NCI-H526 treated with DMSO at 0.1 percent for 48 hours (cell line): ENCODE measurements around the gene PFN4.
"Not testable (repeated sequence)": the region's sequence is repeated elsewhere in the genome, so short reads cannot be mapped to it uniquely, and the experiment has no call there.

Experiments used
- DNase-seq: peaks from one replicate; lab custom pipeline; 2025; lab: John Stamatoyannopoulos, UW

PFN4 gene

GRCh38 chr2:24123195-24123921 lies at the start of gene PFN4, which contains the start of gene FAM228B:
TSS of gene PFN4 (minus strand) at chr2:24123334. CDS start at chr2:24122535, 799 bp downstream.
TSS of gene FAM228B (plus strand) at chr2:24123469. CDS start at chr2:24124362, 893 bp downstream.
- peak; percentile 81 for DNase-seq

- no peak for DNase-seq
Measured at GRCh38 chr2:24169023-24169422, 45.9 kb upstream of the PFN4 start.

GRCh38 chr2:24164416-24164973 lies 41.4 kb upstream of the PFN4 start:
- no peak for DNase-seq

DNA sequence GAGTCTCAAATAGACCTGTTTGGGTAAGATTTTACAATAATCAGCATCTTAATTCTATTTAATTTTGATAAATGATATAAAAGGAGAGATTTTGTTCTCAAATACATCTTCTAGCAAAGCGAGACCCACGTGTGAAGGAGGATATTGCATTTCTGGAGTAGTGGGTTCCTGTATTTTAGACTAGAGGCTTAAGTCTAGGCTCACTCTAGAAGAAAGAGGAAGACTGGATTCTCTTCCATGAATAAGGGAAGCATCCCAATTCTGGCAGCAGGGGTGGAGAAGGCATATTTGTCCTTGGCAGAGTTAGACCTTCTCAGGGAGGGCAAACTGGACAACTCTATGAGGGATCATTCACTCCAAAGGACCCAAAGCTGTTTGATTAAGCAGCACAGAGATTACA lies 40.5 kb upstream of the PFN4 start:
- no peak for DNase-seq

GRCh38 chr2:24163186-24163585 lies 40.1 kb upstream of the PFN4 start:
- DNase-seq, result no peak

- no peak for DNase-seq
Measured at GRCh38 chr2:24162494-24162893, 39.4 kb upstream of the PFN4 start.

- DNase-seq, result no peak
Measured at GRCh38 chr2:24160761-24161160, 37.6 kb upstream of the PFN4 start.

DNA sequence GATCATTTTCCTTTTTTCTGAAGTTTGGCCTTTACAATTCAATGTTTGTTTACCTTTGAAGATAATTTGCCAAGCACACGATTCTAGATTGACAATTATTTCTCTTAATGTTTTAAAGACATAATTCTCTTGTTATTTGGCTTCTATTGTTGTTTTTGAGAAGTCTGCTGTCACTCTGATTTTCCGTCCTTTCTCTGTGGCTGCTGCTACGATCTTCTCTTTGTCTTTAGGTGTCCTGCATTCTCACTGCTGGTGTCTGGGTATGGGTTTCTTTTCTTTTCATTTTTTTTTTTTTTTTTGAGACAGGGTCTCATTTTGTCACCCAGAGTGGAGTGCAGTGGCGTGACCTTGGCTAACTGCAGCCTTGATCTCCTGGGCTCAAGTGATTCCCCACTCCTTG lies 36.6 kb upstream of the PFN4 start:
- DNase-seq, result no peak

DNA sequence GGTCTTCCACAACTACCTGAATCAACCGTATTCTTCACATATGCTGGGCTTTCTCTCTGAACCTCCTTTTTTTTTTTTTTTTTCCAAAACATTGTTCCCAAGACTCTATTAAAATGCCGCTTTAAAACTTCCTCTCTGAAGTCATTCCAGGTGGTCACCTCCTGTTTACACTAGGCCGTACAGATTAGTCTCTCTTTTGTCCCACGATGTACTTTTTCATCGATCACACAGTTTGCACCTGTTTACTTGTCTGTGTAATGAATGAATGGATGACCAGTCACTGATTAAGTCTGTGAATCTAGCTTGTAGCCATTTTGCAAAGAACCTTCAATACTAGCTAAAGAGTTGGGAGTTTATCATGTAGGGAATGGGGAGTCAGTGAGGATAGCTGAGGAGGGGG lies 35.0 kb upstream of the PFN4 start:
- no peak for DNase-seq

GRCh38 chr2:24153478-24153877 lies 30.3 kb upstream of the PFN4 start:
- no peak for DNase-seq

GRCh38 chr2:24152413-24153197 lies 29.5 kb upstream of the PFN4 start:
- no peak for DNase-seq

DNA sequence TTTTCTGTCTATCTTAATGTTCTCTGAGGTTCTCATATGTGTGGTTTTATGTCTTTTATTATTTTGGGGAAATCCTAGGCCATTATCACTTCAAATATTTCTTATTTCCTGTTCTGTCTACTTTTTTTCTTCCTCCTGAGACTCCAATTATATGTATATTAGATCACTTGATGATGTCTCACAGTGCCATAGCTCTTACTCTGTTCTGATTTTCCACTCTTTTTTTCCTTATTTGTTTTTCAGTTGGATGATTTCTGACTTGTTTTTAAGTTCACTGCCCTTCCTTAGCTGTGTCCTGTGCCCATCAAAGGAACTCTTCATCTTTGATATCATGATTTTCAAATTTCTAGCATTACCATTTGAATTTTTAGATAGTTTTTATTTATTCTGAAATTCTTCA lies 24.2 kb upstream of the PFN4 start:
- no peak for DNase-seq

DNA sequence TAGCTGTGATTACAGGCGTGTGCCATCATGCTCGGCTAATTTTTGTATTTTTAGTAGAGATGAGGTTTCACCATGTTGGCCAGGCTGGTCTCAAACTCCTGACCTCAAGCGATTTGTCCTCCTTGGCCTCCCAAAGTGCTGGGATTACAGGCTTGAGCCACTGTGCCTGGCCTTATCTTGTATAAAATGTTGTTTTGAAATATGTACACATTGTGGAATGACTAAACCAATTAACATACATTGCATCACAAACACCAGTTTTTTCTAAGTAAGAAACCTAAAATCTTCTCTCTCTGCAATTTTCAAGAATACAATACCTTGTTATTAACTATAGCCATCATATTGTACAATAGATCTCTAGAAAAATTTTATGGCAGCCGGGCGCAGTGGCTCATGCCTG lies 17.2 kb upstream of the PFN4 start:
- not testable (repeated sequence) for DNase-seq

GRCh38 chr2:24132543-24132942 lies 9.4 kb upstream of the PFN4 start:
- no peak for DNase-seq

- DNase-seq, result no peak
Measured at GRCh38 chr2:24125956-24126355, 2.8 kb upstream of the PFN4 start.

- DNase-seq, result no peak
Measured at GRCh38 chr2:24123922-24124580, 917 bp upstream of the PFN4 start.

DNA sequence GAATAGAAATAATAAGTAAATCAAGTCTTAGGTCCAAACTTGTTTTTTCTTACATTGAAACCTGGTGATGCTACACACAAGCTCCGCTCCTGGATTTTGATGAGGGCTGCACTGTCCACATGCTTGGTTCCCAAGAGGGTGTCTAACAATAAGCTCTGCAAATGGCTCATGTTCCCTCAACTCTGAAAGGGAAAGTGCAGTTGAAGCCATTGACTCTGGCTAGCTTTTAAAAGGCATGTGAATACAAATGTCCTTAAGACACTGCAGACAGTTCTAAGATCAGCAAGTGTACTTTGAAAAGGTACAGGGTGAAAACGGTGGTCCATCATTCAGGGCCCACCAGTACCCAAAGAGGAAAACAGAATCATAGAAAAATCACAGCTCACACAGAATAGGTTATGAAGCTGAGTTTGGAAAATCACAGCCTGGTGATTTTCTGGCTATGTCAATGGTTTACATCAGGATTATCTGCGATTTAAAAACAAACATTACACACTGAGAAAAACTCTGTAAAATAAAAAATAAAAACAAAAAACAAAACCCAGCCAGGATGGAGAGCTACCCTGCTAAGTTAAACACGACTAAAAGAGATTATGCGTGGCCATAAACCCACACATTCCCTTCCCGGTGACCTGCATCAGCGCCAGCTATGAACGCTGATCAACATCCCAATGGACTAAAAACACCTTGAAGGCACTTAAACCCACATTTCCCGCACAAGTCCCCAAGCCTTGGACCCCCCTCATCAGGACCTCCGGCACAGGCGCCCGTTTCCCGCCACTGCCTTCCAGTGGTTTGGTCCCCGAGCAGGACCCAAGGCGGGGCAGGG lies 554 bp downstream of the PFN4 start:
- DNase-seq, result peak; percentile 61

DNA sequence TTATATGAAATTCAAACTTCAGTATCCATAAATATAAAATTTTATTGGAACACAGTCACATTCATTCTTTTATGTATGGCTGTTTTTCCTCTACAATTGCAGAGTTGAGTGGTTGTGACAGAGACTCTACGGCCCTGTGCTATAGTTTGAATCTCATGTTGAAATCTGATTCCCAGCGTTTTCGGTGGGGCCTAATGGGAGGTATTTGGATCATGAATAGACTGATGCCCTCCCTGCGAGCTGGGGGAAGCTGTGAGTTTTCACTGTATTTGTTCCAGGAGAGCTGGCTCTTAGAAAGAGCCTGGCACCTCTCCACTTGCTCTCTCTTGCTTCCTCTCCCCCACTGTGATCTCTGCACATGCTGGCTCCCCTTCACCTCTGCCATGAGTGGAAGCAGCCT lies 1.7 kb downstream of the PFN4 start:
- no peak for DNase-seq

DNA sequence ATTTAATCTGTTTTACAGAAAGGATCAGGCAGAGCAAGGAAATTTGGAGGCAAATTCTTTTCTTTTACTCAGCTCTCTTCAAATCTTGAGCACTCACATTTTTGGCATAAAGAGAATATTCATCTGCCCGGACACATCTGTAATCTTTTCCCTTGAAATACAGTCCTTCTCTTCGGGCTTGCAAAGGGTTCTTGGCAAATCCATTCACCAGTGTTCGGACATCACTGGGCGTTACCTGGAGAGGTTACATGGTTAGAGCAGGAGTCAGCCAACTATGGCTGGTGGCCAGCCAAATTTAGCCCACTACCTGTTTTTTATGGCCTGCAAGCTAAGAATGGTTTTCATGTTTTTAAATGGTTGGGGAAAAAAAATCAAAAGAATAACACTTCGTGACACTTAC lies 2.1 kb downstream of the PFN4 start:
- no peak for DNase-seq

- no peak for DNase-seq
Measured at GRCh38 chr2:24117902-24118301, 5.2 kb downstream of the PFN4 start.

- DNase-seq, result no peak
Measured at GRCh38 chr2:24115057-24115456, 8.1 kb downstream of the PFN4 start.
